Inflammatory macrophage (primary cell): ENCODE results near the gene GARIN5B.
"Not testable (repeated sequence)": the region's sequence is repeated elsewhere in the genome, so short reads cannot be mapped to it uniquely, and the experiment has no call there.

Source experiments
- DNase-seq, 2 donors: peaks; one replicate each; pipeline ENCODE4 v3.0.0-alpha.2; 2020 to 2022
- total RNA-seq, 18 experiments: gene quantifications; one replicate each; lab custom pipeline; 2026; ENCODE audit warnings: mixed read lengths in 6 of 18, inconsistent platforms in 2 of 18; lab: John Stamatoyannopoulos, UW

Gene GARIN5B
- total RNA-seq, result 0 to 0.07 (median 0) reads per million in 18 experiments

- DNase-seq, result no peak
These were observed at the start of gene GARIN5B for GRCh38 chr19:55362990-55363716. Gene GARIN5B, minus strand, starts transcription at chr19:55363260. Its CDS starts 194 bp downstream, at chr19:55363066.

- DNase-seq, result no peak
These were observed 47.1 kb upstream of the GARIN5B start for GRCh38 chr19:55410168-55410567.

- DNase-seq, result not testable (repeated sequence)
These were observed 46.1 kb upstream of the GARIN5B start for GRCh38 chr19:55409179-55409578.

GRCh38 chr19:55408533-55408872 is 45.4 kb upstream of the GARIN5B start:
- DNase-seq, result no peak

- peak; percentile 99 to 100 for DNase-seq
These were observed 44.9 kb upstream of the GARIN5B start for GRCh38 chr19:55407800-55408532.

- not testable (repeated sequence) for DNase-seq
These were observed 44.4 kb upstream of the GARIN5B start, which contains the start of gene UBE2S for GRCh38 chr19:55407550-55407799. Gene UBE2S, minus strand, starts transcription at chr19:55407788. Its CDS starts 199 bp downstream, at chr19:55407589.

- peak; percentile 28 to 53 for DNase-seq
These were observed 43.9 kb upstream of the GARIN5B start for GRCh38 chr19:55406826-55407549.

GRCh38 chr19:55406091-55406825 is 43.2 kb upstream of the GARIN5B start:
- DNase-seq, result no peak

GRCh38 chr19:55405638-55406037 is 42.6 kb upstream of the GARIN5B start:
- DNase-seq, result no peak

GRCh38 chr19:55402509-55402908 is 39.4 kb upstream of the GARIN5B start:
- DNase-seq, result no peak

- not testable (repeated sequence) for DNase-seq
These were observed 38.3 kb upstream of the GARIN5B start for GRCh38 chr19:55401390-55401789.

- DNase-seq, result no peak
These were observed 37.4 kb upstream of the GARIN5B start for GRCh38 chr19:55400281-55401087.

- peak; percentile 42 to 68 for DNase-seq
These were observed 35.3 kb upstream of the GARIN5B start for GRCh38 chr19:55398200-55398925.

GRCh38 chr19:55392820-55393761 is 30.0 kb upstream of the GARIN5B start:
- no peak for DNase-seq

- no peak for DNase-seq
These were observed 28.9 kb upstream of the GARIN5B start for GRCh38 chr19:55391702-55392615.

GRCh38 chr19:55391191-55391670 is 28.2 kb upstream of the GARIN5B start:
- no peak for DNase-seq

- DNase-seq, result no peak
These were observed 27.4 kb upstream of the GARIN5B start for GRCh38 chr19:55390461-55390880.
